ENCODE measurements around the gene CLDN24. TPM values are rescaled to one million over a fixed set of nuclear protein-coding genes. Genes with fewer than 3 reads are reported as not detected.

The CLDN24 gene
- total RNA-seq, 1 experiment from 2014 or later, result not detected

GRCh38 chr4:183321516-183321915 is 710 bp downstream of the CLDN24 start:
- no peak for DNase-seq (ENCODE audit: low spot score)

GRCh38 chr4:183321079-183321478 is 1.1 kb downstream of the CLDN24 start:
- no peak for DNase-seq (ENCODE audit: low spot score)

- DNase-seq (ENCODE audit: low spot score), result no peak
Observed at GRCh38 chr4:183320211-183321059, 1.8 kb downstream of the CLDN24 start, which contains the start of gene CLDN22. Gene CLDN22 (minus strand): TSS chr4:183320276. CDS start chr4:183320218, 58 bp downstream.

GRCh38 chr4:183318656-183319055 is 3.6 kb downstream of the CLDN24 start:
- DNase-seq (ENCODE audit: low spot score), result no peak

- no peak for DNase-seq (ENCODE audit: low spot score)
Observed at GRCh38 chr4:183314806-183315205, 7.4 kb downstream of the CLDN24 start.

GRCh38 chr4:183314336-183314735 is 7.9 kb downstream of the CLDN24 start:
- DNase-seq (ENCODE audit: low spot score), result no peak

GRCh38 chr4:183312841-183313240 is 9.4 kb downstream of the CLDN24 start:
- DNase-seq (ENCODE audit: low spot score), result no peak

- no peak for DNase-seq (ENCODE audit: low spot score)
Observed at GRCh38 chr4:183306811-183307210, 15.4 kb downstream of the CLDN24 start.

- no peak for DNase-seq (ENCODE audit: low spot score)
Observed at GRCh38 chr4:183304538-183304937, 17.7 kb downstream of the CLDN24 start.

- no peak for DNase-seq (ENCODE audit: low spot score)
Observed at GRCh38 chr4:183304067-183304466, 18.2 kb downstream of the CLDN24 start.

- no peak for DNase-seq (ENCODE audit: low spot score)
Observed at GRCh38 chr4:183303301-183303700, 18.9 kb downstream of the CLDN24 start.

- no peak for DNase-seq (ENCODE audit: low spot score)
Observed at GRCh38 chr4:183300655-183301054, 21.6 kb downstream of the CLDN24 start.

GRCh38 chr4:183300070-183300469 is 22.2 kb downstream of the CLDN24 start:
- no peak for DNase-seq (ENCODE audit: low spot score)

- no peak for DNase-seq (ENCODE audit: low spot score)
Observed at GRCh38 chr4:183299464-183299863, 22.8 kb downstream of the CLDN24 start.

- no peak for DNase-seq (ENCODE audit: low spot score)
Observed at GRCh38 chr4:183297675-183298074, 24.6 kb downstream of the CLDN24 start.

GRCh38 chr4:183295711-183296110 is 26.5 kb downstream of the CLDN24 start:
- no peak for DNase-seq (ENCODE audit: low spot score)

- no peak for DNase-seq (ENCODE audit: low spot score)
Observed at GRCh38 chr4:183291070-183291469, 31.2 kb downstream of the CLDN24 start.

- peak; percentile 11 for DNase-seq (ENCODE audit: low spot score)
Observed at GRCh38 chr4:183289688-183290087, 32.5 kb downstream of the CLDN24 start.

GRCh38 chr4:183288955-183289354 is 33.3 kb downstream of the CLDN24 start:
- DNase-seq (ENCODE audit: low spot score), result no peak

GRCh38 chr4:183287677-183288076 is 34.5 kb downstream of the CLDN24 start:
- no peak for DNase-seq (ENCODE audit: low spot score)

- no peak for DNase-seq (ENCODE audit: low spot score)
Observed at GRCh38 chr4:183287309-183287659, 34.9 kb downstream of the CLDN24 start.

GRCh38 chr4:183286590-183287308 is 35.5 kb downstream of the CLDN24 start:
- DNase-seq (ENCODE audit: low spot score), result no peak

GRCh38 chr4:183285886-183286285 is 36.3 kb downstream of the CLDN24 start:
- no peak for DNase-seq (ENCODE audit: low spot score)

Data from H4 (cell line).